ENCODE data around the gene F9. TPM values are rescaled to one million over a fixed set of nuclear protein-coding genes. Genes with fewer than 3 reads are reported as not detected.
"Not testable (repeated sequence)": the region's sequence is repeated elsewhere in the genome, so short reads cannot be mapped to it uniquely, and the experiment has no call there.

Gene F9
- total RNA-seq = not detected
- long read RNA-seq, partial matches to known transcripts = 0 of 1 reads
- long read RNA-seq, other reads (novel, unspliced or antisense) = 1 of 1 reads

- DNase-seq (ENCODE audit: low spot score) = no peak
Observed at GRCh38 chrX:139530550-139530949, at the start of gene F9. F9 (plus strand) TSS chrX:139530739; CDS start chrX:139530765, 26 bp downstream.

GRCh38 chrX:139483699-139484098 is 46.8 kb upstream of the F9 start:
- no peak for DNase-seq (ENCODE audit: low spot score)

DNA sequence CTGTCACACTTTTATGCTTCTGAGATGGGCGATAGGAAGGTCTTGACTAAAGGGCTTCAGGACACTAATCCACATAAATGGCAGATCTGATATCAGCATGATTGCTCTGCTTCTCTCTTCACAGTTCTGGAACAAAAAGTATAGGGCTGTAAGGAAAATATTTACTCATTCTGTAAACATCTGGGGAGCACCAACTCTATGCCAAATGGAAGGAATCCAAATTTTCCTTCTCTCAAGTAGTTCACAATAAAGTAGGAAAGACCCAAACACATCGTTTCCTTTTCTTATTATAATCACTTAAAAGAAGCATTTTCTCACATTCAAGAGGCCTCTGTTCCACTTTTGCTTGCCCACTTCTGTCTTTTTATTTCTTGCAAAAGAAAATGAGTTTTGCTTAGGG is 45.9 kb upstream of the F9 start:
- no peak for DNase-seq (ENCODE audit: low spot score)

DNA sequence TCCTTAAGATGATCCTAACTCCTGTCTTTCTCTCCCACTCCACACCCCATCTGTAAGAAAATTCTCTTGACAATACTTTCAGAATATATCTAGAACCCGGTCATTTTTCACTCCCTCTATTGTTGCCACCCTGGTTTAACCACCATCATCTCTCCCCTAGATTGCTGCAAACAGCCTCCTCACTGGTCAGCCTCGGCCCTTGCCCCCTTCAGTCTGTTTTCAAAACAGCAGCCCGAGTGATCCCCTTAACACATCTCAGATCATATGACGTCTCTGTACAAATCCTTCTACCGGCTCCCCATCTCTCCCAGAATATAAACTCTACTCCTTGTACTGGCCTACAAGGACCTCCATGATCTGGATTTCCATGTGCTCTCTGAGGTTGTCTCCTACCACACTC is 35.2 kb upstream of the F9 start:
- DNase-seq (ENCODE audit: low spot score) = no peak

DNA sequence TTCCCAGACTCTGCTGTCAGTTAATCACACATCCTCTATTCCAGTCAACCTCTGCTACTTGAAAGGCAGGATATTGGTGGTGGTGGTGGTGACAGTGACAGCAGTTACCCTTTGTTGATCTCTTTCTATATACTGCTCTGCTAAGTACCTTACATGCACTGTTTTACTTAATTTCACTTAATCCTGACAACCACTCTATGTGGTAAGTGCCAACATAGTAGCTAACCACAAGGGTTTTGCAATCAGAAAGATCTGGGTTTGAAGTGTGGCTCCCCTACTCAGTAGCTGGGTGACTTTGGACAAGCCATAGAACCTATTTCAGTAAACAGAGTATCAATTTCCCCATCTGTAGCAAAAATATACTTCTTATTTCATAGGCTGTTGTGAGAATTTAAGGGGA is 24.2 kb upstream of the F9 start:
- DNase-seq (ENCODE audit: low spot score) = no peak

DNA sequence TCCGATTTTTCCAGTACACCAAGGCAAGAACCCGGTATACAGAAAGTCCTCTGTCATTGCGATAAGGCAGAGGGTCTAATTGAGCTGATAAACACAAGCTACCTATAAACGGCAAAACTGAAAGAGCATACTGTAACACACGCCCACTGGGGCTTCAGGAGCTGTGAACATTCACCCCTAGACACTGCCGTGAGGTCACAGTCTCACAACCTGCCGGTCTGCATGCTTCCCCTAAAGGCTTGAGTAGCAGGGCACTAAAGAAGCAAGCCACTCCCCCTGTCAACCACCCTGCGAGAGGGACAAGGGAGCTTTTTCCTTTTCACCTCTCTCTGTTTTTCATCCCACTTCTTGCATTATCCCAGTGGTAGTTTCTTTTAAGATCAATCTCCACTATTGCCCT is 22.4 kb upstream of the F9 start:
- DNase-seq (ENCODE audit: low spot score) = no peak

DNA sequence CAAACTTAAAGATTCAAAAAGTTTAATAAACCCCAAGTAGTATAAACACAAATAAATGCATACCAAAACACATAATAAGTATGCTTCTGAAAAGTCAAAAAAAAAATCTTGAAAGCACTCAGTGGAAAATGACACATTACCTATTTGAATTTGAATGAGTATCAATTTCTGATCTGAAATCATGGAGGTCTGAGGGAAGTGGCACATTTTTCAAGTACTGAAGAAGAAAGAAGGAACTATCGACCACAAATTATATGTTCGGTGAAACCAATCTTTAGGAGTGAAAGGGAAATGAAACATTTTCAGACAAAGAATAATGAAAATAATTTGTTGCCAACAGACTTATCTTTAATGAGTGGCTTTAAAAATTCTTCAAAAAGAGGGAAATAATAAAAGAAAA is 12.1 kb upstream of the F9 start:
- DNase-seq (ENCODE audit: low spot score) = no peak

DNA sequence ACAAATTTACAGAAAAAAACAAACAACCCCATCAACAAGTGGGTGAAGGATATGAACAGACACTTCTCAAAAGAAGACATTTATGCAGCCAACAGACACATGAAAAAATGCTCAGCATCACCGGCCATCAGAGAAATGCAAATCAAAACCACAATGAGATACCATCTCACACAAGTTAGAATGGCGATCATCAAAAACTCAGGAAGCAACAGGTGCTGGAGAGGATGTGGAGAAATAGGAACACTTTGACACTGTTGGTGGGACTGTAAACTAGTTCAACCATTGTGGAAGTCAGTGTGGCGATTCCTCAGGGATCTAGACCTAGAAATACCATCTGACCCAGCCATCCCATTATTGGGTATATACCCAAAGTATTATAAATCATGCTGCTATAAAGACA is 1.7 kb upstream of the F9 start:
- DNase-seq (ENCODE audit: low spot score) = not testable (repeated sequence)

DNA sequence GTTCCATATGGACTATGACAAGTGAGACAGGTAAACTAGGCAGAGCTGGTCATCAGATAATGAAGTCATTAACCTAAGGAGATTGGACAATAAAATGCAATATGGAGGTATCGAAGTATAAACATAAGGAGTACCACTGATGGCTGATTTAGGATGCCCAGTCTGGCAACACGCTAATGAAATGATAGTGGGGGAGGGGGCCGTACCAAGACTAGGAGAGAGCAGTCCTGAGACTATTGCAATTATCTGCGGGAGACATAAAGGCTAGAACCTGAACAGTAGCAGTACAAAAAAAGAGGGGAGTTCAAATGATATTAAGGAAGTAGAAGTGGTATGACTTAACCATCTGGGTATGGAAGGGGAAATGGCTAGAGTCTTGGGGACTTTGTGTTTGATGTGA is 2.3 kb downstream of the F9 start:
- no peak for DNase-seq (ENCODE audit: low spot score)

DNA sequence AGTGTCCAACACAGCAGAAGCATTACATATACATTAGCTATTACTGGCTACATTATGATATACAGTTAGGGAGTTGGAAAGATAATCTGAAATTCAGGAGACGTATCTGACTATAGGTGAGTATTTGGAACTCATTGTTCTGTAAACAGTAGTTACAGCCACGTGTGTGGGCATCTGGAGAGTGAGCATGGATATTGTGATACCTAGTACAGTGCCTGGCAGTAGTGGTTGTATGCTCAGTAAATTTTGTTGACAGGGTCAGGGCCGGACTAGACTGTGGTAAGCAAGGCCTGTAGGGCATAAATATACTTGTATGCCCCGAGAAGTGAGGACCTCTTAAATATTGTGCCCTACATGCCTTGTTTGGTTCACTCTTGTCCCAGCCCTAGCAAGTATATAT is 2.9 kb downstream of the F9 start:
- DNase-seq (ENCODE audit: low spot score) = no peak

- no peak for DNase-seq (ENCODE audit: low spot score)
Observed at GRCh38 chrX:139538907-139539790, 8.6 kb downstream of the F9 start.

DNA sequence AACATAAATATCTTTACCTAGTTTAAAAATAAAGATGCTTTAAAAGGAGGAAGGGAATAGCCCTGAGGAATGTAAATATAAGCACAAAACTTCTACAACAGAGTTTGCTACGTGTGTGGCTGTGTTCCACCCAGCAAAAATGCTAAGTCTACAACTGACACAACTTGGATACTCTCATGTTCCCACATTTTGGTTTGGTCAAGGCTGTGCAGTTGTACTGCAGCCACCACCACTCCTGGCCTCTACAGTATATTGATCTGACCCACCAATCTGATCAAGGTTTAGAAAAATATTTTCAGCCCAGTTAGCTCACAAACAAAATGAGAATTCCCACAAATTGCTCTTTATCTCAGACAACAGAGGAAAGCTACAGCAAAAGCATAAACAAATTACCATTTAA is 12.1 kb downstream of the F9 start:
- DNase-seq (ENCODE audit: low spot score) = no peak

DNA sequence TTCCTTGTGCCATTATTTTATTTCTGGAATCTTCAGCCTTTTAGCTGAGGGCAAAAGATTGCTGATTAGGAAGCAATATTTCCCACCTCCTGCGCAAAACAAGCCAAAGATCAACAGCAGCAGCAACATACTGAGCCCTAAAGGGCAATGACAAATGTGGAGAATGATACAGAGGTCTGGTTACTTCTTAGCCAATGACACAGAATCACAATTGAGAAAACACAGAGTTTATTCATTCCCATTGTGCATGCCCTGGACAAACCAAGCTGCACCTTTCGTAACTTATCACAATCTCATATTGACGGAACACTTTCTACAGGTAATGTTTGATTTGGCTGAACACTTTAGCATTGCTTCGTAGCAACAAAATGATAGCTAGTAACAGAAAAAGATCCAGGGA is 13.4 kb downstream of the F9 start:
- DNase-seq (ENCODE audit: low spot score) = no peak

DNA sequence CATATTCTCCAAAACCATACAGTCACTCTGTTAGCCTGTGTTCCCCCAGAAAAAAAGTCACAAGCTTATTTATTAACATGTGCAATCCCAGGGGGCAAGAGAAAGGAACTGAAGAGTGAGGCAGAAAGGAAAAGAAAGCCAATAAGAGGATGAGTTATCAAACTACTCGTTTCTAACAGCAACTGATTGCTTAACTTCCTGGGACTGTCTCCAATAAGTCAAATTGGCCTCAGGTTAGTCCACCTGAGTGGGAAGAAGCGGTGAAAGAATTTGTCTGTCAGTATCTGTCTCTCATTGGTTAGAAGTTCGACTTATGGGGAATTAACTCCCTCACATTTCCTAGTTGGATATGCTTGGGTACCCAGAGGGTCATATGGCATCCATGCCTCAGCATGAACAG is 14.1 kb downstream of the F9 start:
- DNase-seq (ENCODE audit: low spot score) = no peak

DNA sequence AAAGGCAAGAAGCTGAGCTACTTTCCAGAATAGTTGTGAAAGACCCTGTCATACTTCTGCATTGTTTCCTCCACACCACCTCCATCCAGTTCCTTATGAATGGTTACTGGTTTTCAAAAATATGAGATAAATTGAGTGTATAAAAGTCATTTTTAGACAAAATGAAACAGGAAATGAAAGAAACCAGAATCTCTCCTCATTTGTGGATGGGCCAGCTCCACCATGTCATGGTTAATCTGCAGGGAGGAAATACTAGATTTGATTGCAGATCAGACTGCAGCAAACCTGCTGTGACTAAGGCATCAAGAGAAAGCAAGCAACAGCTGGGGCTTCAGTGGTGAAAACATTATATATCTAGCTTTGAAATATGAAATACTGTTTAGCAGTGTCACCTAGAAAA is 23.8 kb downstream of the F9 start:
- DNase-seq (ENCODE audit: low spot score) = no peak

DNA sequence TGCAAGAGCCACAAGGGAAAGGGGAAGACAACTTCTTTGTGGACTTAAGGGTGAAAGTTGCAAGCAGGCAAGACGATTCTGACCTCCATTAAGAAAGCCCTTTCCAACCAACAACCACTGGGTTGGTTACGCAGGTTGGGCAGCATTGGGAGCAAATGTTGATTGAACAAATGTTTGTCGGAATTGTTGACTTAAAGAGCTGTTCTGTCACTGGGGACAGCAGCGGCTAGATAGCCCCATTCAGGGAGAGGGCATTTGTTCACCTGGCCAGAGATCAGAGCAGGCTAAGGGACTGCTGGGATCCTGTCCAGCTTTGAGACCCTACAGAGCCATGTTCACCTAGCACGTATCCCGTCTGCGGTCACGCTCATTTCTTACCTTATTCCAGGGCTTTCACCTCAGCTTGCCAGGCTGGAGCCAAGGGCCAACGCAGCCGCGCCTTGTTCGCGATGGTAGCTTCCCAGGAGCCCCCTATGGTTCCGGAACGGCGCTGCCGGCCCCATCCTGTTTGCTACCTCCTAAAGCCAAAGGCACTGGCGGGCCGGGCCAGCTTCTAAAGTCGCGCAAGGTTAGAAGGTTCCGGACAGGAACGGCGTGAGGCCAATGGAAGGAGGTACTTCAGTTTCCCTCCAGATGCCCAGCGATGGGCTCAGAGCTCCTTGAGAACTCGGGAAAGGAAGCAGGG is 24.6 kb downstream of the F9 start:
- DNase-seq (ENCODE audit: low spot score) = no peak

DNA sequence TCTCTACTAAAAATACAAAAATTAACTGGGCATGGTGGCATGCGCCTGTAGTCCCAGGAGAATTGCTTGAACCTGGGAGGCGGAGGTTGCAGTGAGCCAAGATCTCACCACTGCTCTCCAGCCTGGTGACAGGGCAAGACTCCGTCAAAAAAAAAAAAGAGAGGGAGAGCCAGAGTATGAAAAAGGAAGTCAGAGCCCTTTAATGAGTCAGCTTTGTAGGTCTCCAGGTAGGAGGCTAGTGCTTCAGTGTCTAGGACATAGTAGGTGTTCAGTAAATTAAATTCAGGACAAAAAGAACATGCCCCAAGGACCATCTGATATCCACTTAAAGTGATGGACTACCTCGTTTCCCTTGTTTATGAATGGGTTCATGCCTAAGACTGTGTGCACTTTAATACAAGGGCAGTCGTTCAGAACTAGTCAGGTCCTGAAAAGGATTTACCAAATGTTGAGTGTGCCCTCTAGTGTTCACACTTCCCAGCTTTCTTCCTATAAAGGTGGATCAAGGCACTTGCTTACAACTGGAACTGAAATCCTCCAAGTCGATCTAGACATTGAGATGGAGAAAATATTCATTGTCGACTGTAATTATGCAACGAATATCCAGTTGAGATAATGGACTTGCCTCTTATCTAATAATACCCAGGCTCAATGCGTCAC is 29.0 kb downstream of the F9 start:
- no peak for DNase-seq (ENCODE audit: low spot score)

GRCh38 chrX:139560221-139560620 is 29.7 kb downstream of the F9 start:
- no peak for DNase-seq (ENCODE audit: low spot score)

DNA sequence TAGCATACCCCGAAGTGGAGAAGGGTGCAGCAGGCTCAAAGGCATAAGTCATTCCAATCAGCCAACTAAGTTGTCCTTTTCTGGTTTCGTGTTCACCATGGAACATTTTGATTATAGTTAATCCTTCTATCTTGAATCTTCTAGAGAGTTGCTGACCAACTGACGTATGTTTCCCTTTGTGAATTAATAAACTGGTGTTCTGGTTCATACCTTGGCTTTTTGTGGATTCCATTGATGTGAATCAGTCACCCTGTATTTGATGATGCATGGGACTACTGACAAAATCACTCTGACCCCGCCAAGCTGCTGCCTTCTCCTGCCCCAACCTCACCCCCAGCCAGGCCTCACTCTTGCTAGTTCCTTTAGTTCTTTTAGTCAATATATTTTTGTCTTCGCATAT is 32.7 kb downstream of the F9 start:
- no peak for DNase-seq (ENCODE audit: low spot score)

- DNase-seq (ENCODE audit: low spot score) = no peak
Observed at GRCh38 chrX:139566981-139567380, 36.4 kb downstream of the F9 start.

- no peak for DNase-seq (ENCODE audit: low spot score)
Observed at GRCh38 chrX:139581068-139581467, 50.5 kb downstream of the F9 start.

- DNase-seq (ENCODE audit: low spot score) = no peak
Observed at GRCh38 chrX:139585613-139586012, 55.1 kb downstream of the F9 start.

All from mesenteric fat pad (tissue), 1 donor.